A673 (cell line): ENCODE data around the gene PRR20G.

Experiments
- CTCF ChIP-seq: fragments of 300-800, 200-600 bp; sonication (generic); conservative IDR thresholded peaks from 2 replicates; pipeline ENCODE4 v1.5.1; 2017; ENCODE audit warnings: low read depth, mild to moderate bottlenecking, antibody characterized with exemption, low read length, moderate library complexity, mixed read lengths
- EZH2 ChIP-seq: fragments of 200-600 bp; sonication (generic); IDR thresholded peaks from 2 replicates; pipeline ENCODE4 v1.6.1; 2017; ENCODE audit warnings: borderline replicate concordance, low read depth, mild to moderate bottlenecking, mixed read lengths, antibody characterized with exemption, low read length; ENCODE audit not compliant: poor library complexity, severe bottlenecking

- no peak for TF ChIP-seq CTCF
- no peak for TF ChIP-seq EZH2
Measured at GRCh38 chr3:127286571-127287140, 1.2 kb downstream of the PRR20G start.
